H9 (cell line): ENCODE measurements around the gene IL1B. TPM values are rescaled to one million over a fixed set of nuclear protein-coding genes. Genes with fewer than 3 reads are reported as not detected.

Experiments
- DNase-seq: peaks from one replicate; pipeline ENCODE4 v3.0.0-alpha.2; 2017
- H2AFZ ChIP-seq: one replicate; pipeline ENCODE4 v1.6.1; 2013; ENCODE audit warnings: mild to moderate bottlenecking, low read length, control low read depth, moderate library complexity
- H2AK5ac ChIP-seq: 2 replicates; pipeline ENCODE4 v1.6.1; 2013; ENCODE audit warnings: low read length, control low read depth, mixed read lengths; ENCODE audit not compliant: insufficient read length
- H2BK120ac ChIP-seq: one replicate; pipeline ENCODE4 v1.6.1; 2013; ENCODE audit warnings: low read depth, mild to moderate bottlenecking, low read length, control low read depth, inconsistent platforms; ENCODE audit not compliant: poor library complexity, severe bottlenecking
- H2BK12ac ChIP-seq: 2 replicates; pipeline ENCODE4 v1.6.1; 2013; ENCODE audit warnings: low read length, control low read depth, mixed read lengths, low read depth; ENCODE audit not compliant: insufficient read length
- H2BK15ac ChIP-seq: 2 replicates; pipeline ENCODE4 v1.6.1; 2013; ENCODE audit warnings: low read depth, low read length, control low read depth
- H2BK20ac ChIP-seq: one replicate; pipeline ENCODE4 v1.6.1; 2013; ENCODE audit warnings: low read depth, mild to moderate bottlenecking, low read length, control low read depth, inconsistent platforms; ENCODE audit not compliant: poor library complexity, severe bottlenecking
- H2BK5ac ChIP-seq: 2 replicates; pipeline ENCODE4 v1.6.1; 2013; ENCODE audit warnings: low read length, control low read depth, mixed read lengths; ENCODE audit not compliant: insufficient read length
- H3K14ac ChIP-seq: 2 replicates; pipeline ENCODE4 v1.6.1; 2013; ENCODE audit warnings: low read length, control low read depth; ENCODE audit not compliant: insufficient read depth
- H3K18ac ChIP-seq: 2 replicates; pipeline ENCODE4 v1.6.1; 2013; ENCODE audit warnings: low read depth, mild to moderate bottlenecking, mixed read lengths, low read length, control low read depth; ENCODE audit not compliant: insufficient read length
- H3K23ac ChIP-seq: 2 replicates; pipeline ENCODE4 v1.6.1; 2013; ENCODE audit warnings: low read length, control low read depth, mixed read lengths, low read depth; ENCODE audit not compliant: insufficient read length
- H3K23me2 ChIP-seq: 2 replicates; pipeline ENCODE4 v1.6.1; 2013; ENCODE audit warnings: low read depth, mild to moderate bottlenecking, mixed read lengths, low read length, control low read depth; ENCODE audit not compliant: insufficient read length, poor library complexity, severe bottlenecking
- H3K27ac ChIP-seq: 2 replicates; pipeline ENCODE4 v1.5.1; 2013; ENCODE audit warnings: low read length, control low read depth, mixed read lengths, low read depth; ENCODE audit not compliant: insufficient read length
- H3K27me3 ChIP-seq: 2 replicates; pipeline ENCODE4 v1.6.1; 2013; ENCODE audit warnings: low read length, control low read depth, inconsistent platforms; ENCODE audit not compliant: insufficient read depth
- H3K4ac ChIP-seq: 2 replicates; pipeline ENCODE4 v1.6.1; 2013; ENCODE audit warnings: low read depth, mild to moderate bottlenecking, control low read depth, inconsistent platforms, low read length, moderate library complexity
- H3K4me1 ChIP-seq: 2 replicates; pipeline ENCODE4 v1.6.1; 2013; ENCODE audit warnings: low read length, control low read depth, inconsistent platforms; ENCODE audit not compliant: insufficient read depth
- H3K4me2 ChIP-seq: 2 replicates; pipeline ENCODE4 v1.6.1; 2013; ENCODE audit warnings: low read length, control low read depth, mixed read lengths; ENCODE audit not compliant: insufficient read length, insufficient read depth
- H3K56ac ChIP-seq: 2 replicates; pipeline ENCODE4 v1.6.1; 2013; ENCODE audit warnings: low read depth, mild to moderate bottlenecking, mixed read lengths, low read length, control low read depth; ENCODE audit not compliant: insufficient read length
- H3K79me1 ChIP-seq: 2 replicates; pipeline ENCODE4 v1.6.1; 2013; ENCODE audit warnings: low read depth, mild to moderate bottlenecking, moderate library complexity, low read length, control low read depth, inconsistent platforms; ENCODE audit not compliant: insufficient read depth, poor library complexity, severe bottlenecking
- H3K79me2 ChIP-seq: 2 replicates; pipeline ENCODE4 v1.6.1; 2013; ENCODE audit warnings: low read length, control low read depth, inconsistent platforms; ENCODE audit not compliant: insufficient read depth
- H3K9ac ChIP-seq: 2 replicates; pipeline ENCODE4 v1.6.1; 2013; ENCODE audit warnings: low read length, control low read depth, mixed read lengths; ENCODE audit not compliant: insufficient read length; ENCODE audit errors: extremely low read depth
- H3K9me3 ChIP-seq: one replicate; pipeline ENCODE4 v1.6.1; 2013; ENCODE audit warnings: low read depth, low read length, inconsistent platforms; ENCODE audit not compliant: control insufficient read depth
- H3T11ph ChIP-seq: one replicate; pipeline ENCODE4 v1.6.1; 2013; ENCODE audit warnings: mild to moderate bottlenecking, low read length, control low read depth, inconsistent platforms
- H4K20me1 ChIP-seq: one replicate; pipeline ENCODE4 v1.6.1; 2013; ENCODE audit not compliant: control insufficient read depth, insufficient read length, insufficient read depth
- H4K5ac ChIP-seq: 2 replicates; pipeline ENCODE4 v1.6.1; 2013; ENCODE audit warnings: low read depth, mild to moderate bottlenecking, mixed read lengths, low read length, control low read depth; ENCODE audit not compliant: insufficient read length
- H4K8ac ChIP-seq: replicated peaks from 2 replicates; pipeline ENCODE4 v1.6.1; 2013; ENCODE audit warnings: low read length, control low read depth, mixed read lengths, low read depth; ENCODE audit not compliant: insufficient read length
- H4K91ac ChIP-seq: 2 replicates; pipeline ENCODE4 v1.6.1; 2013; ENCODE audit warnings: low read depth, mild to moderate bottlenecking, moderate library complexity, mixed read lengths, low read length, control low read depth; ENCODE audit not compliant: insufficient read length
- H3K27ac Mint-ChIP-seq, 3 experiments: 2 replicates in 2 of 3; 3 replicates in 1 of 3; pipeline ENCODE4 v1.8.0; 2020 to 2021; ENCODE audit warnings: mixed read lengths in 3 of 3, mild to moderate bottlenecking in 1 of 3, moderate library complexity in 1 of 3
- H3K27me3 Mint-ChIP-seq: 2 replicates; pipeline ENCODE4 v1.8.0; 2021; ENCODE audit warnings: low read depth, mild to moderate bottlenecking, moderate library complexity, mixed read lengths
- H3K36me3 Mint-ChIP-seq, 3 experiments: 2 replicates in 2 of 3; 3 replicates in 1 of 3; pipeline ENCODE4 v1.8.0; 2020 to 2021; ENCODE audit warnings: low read depth in 3 of 3, mixed read lengths in 3 of 3; ENCODE audit not compliant: insufficient read depth in 1 of 3
- H3K4me1 Mint-ChIP-seq, 2 experiments: 2 replicates each; pipeline ENCODE4 v1.8.0; 2020; ENCODE audit warnings: mixed read lengths in 2 of 2
- H3K4me3 Mint-ChIP-seq, 2 experiments: 2 replicates in 1 of 2; 3 replicates in 1 of 2; pipeline ENCODE4 v1.8.0; 2020 to 2021; ENCODE audit warnings: mild to moderate bottlenecking in 2 of 2, mixed read lengths in 2 of 2, moderate library complexity in 1 of 2
- H3K9me3 Mint-ChIP-seq, 2 experiments: 2 replicates in 1 of 2; 3 replicates in 1 of 2; pipeline ENCODE4 v1.8.0; 2020; ENCODE audit warnings: mild to moderate bottlenecking in 2 of 2, mixed read lengths in 2 of 2, moderate library complexity in 1 of 2
- WGBS: extraction: QIAGEN DNeasy Blood & Tissue Kit; methylation state at CpG from one replicate; pipeline ENCODE4 v1.1.7; 2013; ENCODE audit warnings: missing lambda C conversion rate, low lambda C conversion rate, mixed read lengths; ENCODE audit not compliant: insufficient read length; ENCODE audit errors: extremely low coverage; 5-methylcytosine and 5-hydroxymethylcytosine counted together
- total RNA-seq: library from RNA; stranded (reverse); gene quantifications from 2 replicates; pipeline ENCODE4 v1.2.1, GENCODE V29; 2021
- TF ChIP-seq, protein P1 (sequence below): fragments of 200-600 bp; sonication (generic); conservative IDR thresholded peaks from 3 replicates; pipeline ENCODE4 v1.8.0; 2021; ENCODE audit warnings: antibody characterized with exemption, mild to moderate bottlenecking

The IL1B gene
- total RNA-seq, 1 experiment from 2014 or later = not detected

DNA sequence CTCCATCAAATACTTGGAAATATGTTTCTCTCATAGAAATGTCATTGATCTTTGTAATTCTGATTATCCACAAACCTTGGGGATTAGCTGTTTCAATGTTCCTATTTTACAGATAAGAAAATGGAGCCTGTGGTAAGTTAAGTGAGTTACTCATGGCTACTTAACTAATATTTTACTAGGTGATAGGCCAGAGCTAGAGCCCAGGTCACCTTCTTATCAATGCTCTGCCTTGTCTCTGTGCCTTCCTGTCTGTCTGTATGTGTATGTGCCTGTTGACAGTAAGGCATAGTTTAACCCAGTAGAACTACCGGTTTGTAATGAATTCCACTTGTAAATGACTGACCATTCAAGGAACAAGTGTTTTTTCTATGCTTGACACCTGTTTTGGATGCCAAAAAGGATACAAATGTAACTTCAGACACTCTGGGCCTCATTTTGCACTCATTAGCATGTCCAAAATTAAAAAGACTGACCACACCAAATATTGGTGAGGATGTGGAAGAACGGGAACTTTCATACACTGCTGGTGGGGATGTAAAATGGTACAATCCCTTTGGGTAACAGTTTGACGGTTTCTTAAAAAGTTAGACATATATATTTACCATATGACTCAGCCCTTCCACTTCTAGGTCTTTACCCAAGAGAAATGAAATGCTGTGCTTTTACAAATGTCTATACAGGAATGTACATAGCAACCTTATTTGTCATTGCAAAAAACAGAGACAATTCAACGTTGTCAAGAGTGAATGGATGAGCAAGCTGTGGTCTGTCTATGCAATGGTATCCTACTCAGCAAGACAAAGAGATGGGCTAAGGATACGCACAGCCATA, 32.7 kb downstream of the IL1B start:
- H3K56ac ChIP-seq = no peak overlapping the region
- no peak overlapping the region for H2BK5ac ChIP-seq
- H3K18ac ChIP-seq = no peak overlapping the region
- TF ChIP-seq, protein P1, sequence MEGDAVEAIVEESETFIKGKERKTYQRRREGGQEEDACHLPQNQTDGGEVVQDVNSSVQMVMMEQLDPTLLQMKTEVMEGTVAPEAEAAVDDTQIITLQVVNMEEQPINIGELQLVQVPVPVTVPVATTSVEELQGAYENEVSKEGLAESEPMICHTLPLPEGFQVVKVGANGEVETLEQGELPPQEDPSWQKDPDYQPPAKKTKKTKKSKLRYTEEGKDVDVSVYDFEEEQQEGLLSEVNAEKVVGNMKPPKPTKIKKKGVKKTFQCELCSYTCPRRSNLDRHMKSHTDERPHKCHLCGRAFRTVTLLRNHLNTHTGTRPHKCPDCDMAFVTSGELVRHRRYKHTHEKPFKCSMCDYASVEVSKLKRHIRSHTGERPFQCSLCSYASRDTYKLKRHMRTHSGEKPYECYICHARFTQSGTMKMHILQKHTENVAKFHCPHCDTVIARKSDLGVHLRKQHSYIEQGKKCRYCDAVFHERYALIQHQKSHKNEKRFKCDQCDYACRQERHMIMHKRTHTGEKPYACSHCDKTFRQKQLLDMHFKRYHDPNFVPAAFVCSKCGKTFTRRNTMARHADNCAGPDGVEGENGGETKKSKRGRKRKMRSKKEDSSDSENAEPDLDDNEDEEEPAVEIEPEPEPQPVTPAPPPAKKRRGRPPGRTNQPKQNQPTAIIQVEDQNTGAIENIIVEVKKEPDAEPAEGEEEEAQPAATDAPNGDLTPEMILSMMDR = no peak
- Mint-ChIP-seq H3K9me3 (peaks cover 2 to 3% of the 10 kb centered on the region in 2 experiments; a peak in 3 of 5 replicates), H3K4me1 (peaks cover 8 to 12% of the 10 kb centered on the region in 2 experiments), H3K27ac (no peak overlapping the region), H3K36me3 (peaks cover 0 to 8% (median 0%) of the 10 kb centered on the region in 3 experiments; a peak in 4 of 7 replicates), H3K4me3 (no peak overlapping the region), H3K27me3 (no peaks in the 10 kb centered on the region)
- H3K14ac ChIP-seq = no peak overlapping the region
- H4K5ac ChIP-seq = no peak overlapping the region
- no peaks in the 10 kb centered on the region for H3K79me2 ChIP-seq
- WGBS = no CpG with 5 or more reads among the region's 5 CpGs
- no peak overlapping the region for H4K8ac ChIP-seq
- no peaks in the 10 kb centered on the region for H3K9me3 ChIP-seq
- no peak overlapping the region for H3K4me2 ChIP-seq
- H3T11ph ChIP-seq = no peak overlapping the region
- H2AFZ ChIP-seq = no peak overlapping the region
- H3K9ac ChIP-seq = no peak overlapping the region
- no peak overlapping the region for H2BK12ac ChIP-seq
- no peak overlapping the region for H4K91ac ChIP-seq
- no peak overlapping the region for H2BK120ac ChIP-seq
- no peak overlapping the region for H2AK5ac ChIP-seq
- no peak overlapping the region for H2BK15ac ChIP-seq
- no peak overlapping the region for H3K27ac ChIP-seq
- no peaks in the 10 kb centered on the region for H4K20me1 ChIP-seq
- DNase-seq = no peak
- no peaks in the 10 kb centered on the region for H3K27me3 ChIP-seq
- no peaks in the 10 kb centered on the region for H3K4me1 ChIP-seq
- no peak overlapping the region for H2BK20ac ChIP-seq
- H3K4ac ChIP-seq = no peak overlapping the region
- H3K23ac ChIP-seq = no peak overlapping the region
- no peaks in the 10 kb centered on the region for H3K79me1 ChIP-seq
- H3K23me2 ChIP-seq = no peaks in the 10 kb centered on the region
